ENCODE measurements around the gene PAQR9.

PAQR9 gene

GRCh38 chr3:142947799-142948575, 15.5 kb downstream of the PAQR9 start:
- DNase-seq = no peak

- no peak for DNase-seq
These were observed 16.1 kb downstream of the PAQR9 start for GRCh38 chr3:142947352-142947751.

GRCh38 chr3:142946861-142947260, 16.6 kb downstream of the PAQR9 start:
- DNase-seq = no peak

- no peak for DNase-seq
These were observed 18.5 kb downstream of the PAQR9 start for GRCh38 chr3:142945023-142945422.

- DNase-seq = no peak
These were observed 19.1 kb downstream of the PAQR9 start for GRCh38 chr3:142944342-142944741.

GRCh38 chr3:142943870-142944269, 19.6 kb downstream of the PAQR9 start:
- DNase-seq = no peak

- DNase-seq = no peak
These were observed 20.1 kb downstream of the PAQR9 start for GRCh38 chr3:142943349-142943748.

GRCh38 chr3:142941373-142942123, 21.9 kb downstream of the PAQR9 start:
- DNase-seq = no peak

- DNase-seq = no peak
These were observed 23.0 kb downstream of the PAQR9 start for GRCh38 chr3:142940472-142940871.

GRCh38 chr3:142940000-142940399, 23.5 kb downstream of the PAQR9 start:
- no peak for DNase-seq

GRCh38 chr3:142935963-142936362, 27.5 kb downstream of the PAQR9 start:
- DNase-seq = no peak

- no peak for DNase-seq
These were observed 28.6 kb downstream of the PAQR9 start for GRCh38 chr3:142934887-142935269.

- no peak for DNase-seq
These were observed 29.2 kb downstream of the PAQR9 start for GRCh38 chr3:142934128-142934886.

GRCh38 chr3:142931222-142931621, 32.3 kb downstream of the PAQR9 start:
- no peak for DNase-seq

- DNase-seq = no peak
These were observed 33.0 kb downstream of the PAQR9 start for GRCh38 chr3:142930463-142930862.

- DNase-seq = no peak
These were observed 33.6 kb downstream of the PAQR9 start for GRCh38 chr3:142929890-142930289.

GRCh38 chr3:142929109-142929508, 34.4 kb downstream of the PAQR9 start:
- peak; percentile 44 for DNase-seq

- DNase-seq = no peak
These were observed 37.0 kb downstream of the PAQR9 start for GRCh38 chr3:142926368-142926944.

- peak; percentile 16 for DNase-seq
These were observed 38.3 kb downstream of the PAQR9 start for GRCh38 chr3:142925140-142925539.

GRCh38 chr3:142923694-142924093, 39.8 kb downstream of the PAQR9 start:
- DNase-seq = no peak

- DNase-seq = no peak
These were observed 46.9 kb downstream of the PAQR9 start for GRCh38 chr3:142916605-142917004.

- DNase-seq = no peak
These were observed 47.8 kb downstream of the PAQR9 start for GRCh38 chr3:142915636-142916035.

- DNase-seq = no peak
These were observed 49.1 kb downstream of the PAQR9 start for GRCh38 chr3:142914286-142914811.
